ENCODE results near the gene PHLPP1. TPM values are rescaled to one million over a fixed set of nuclear protein-coding genes. Genes with fewer than 3 reads are reported as not detected.

Gene PHLPP1
- total and polyA plus RNA-seq, 2 donors: 3.2 to 4.5 TPM

- H3K4me3 ChIP-seq (ENCODE audit: low read length in 2 of 2): no peak overlapping the region
- H3K27ac ChIP-seq (ENCODE audit: low read depth in 1 of 2, low read length in 1 of 2): no peak overlapping the region
- WGBS: 97% methylated on average over 3 of the region's 3 CpGs
- peaks cover 0 to 11% of the 10 kb centered on the region in 2 donors for H3K4me1 ChIP-seq (ENCODE audit: control insufficient read depth in 2 of 2, insufficient read depth in 2 of 2, low read length in 2 of 2)
- no peaks in the 10 kb centered on the region for H3K36me3 ChIP-seq (ENCODE audit: control insufficient read depth in 2 of 2, insufficient read depth in 2 of 2, low read length in 1 of 2)
- H3K9me3 ChIP-seq (ENCODE audit: control insufficient read depth in 2 of 2, insufficient read depth in 1 of 2, low read length in 1 of 2): no peaks in the 10 kb centered on the region
- H3K27me3 ChIP-seq (ENCODE audit: control insufficient read depth in 2 of 2, insufficient read depth in 1 of 2, low read length in 1 of 2): no peaks in the 10 kb centered on the region
- DNase-seq (ENCODE audit: low read depth in 6 of 9, low spot score in 9 of 9): no peak
These were observed 96.9 kb downstream of the PHLPP1 start for GRCh38 chr18:62812242-62812641.

- H3K36me3 ChIP-seq (ENCODE audit: control insufficient read depth in 2 of 2, insufficient read depth in 2 of 2, low read length in 1 of 2): no peaks in the 10 kb centered on the region
- DNase-seq (ENCODE audit: low read depth in 6 of 9, low spot score in 9 of 9): no peak
- H3K27ac ChIP-seq (ENCODE audit: low read depth in 1 of 2, low read length in 1 of 2): peak overlapping the region in 1 of 2 donors; percentile 21
- no peak overlapping the region for H3K4me3 ChIP-seq (ENCODE audit: low read length in 2 of 2)
- H3K9me3 ChIP-seq (ENCODE audit: control insufficient read depth in 2 of 2, insufficient read depth in 1 of 2, low read length in 1 of 2): no peaks in the 10 kb centered on the region
- peaks cover 0 to 11% of the 10 kb centered on the region in 2 donors for H3K4me1 ChIP-seq (ENCODE audit: control insufficient read depth in 2 of 2, insufficient read depth in 2 of 2, low read length in 2 of 2)
- H3K27me3 ChIP-seq (ENCODE audit: control insufficient read depth in 2 of 2, insufficient read depth in 1 of 2, low read length in 1 of 2): no peaks in the 10 kb centered on the region
These were observed 97.5 kb downstream of the PHLPP1 start for GRCh38 chr18:62812876-62813275.

GRCh38 chr18:62814132-62814759, 98.9 kb downstream of the PHLPP1 start:
- no peaks in the 10 kb centered on the region for H3K36me3 ChIP-seq (ENCODE audit: control insufficient read depth in 2 of 2, insufficient read depth in 2 of 2, low read length in 1 of 2)
- no peaks in the 10 kb centered on the region for H3K27me3 ChIP-seq (ENCODE audit: control insufficient read depth in 2 of 2, insufficient read depth in 1 of 2, low read length in 1 of 2)
- H3K9me3 ChIP-seq (ENCODE audit: control insufficient read depth in 2 of 2, insufficient read depth in 1 of 2, low read length in 1 of 2): no peaks in the 10 kb centered on the region
- peaks cover 0 to 11% of the 10 kb centered on the region in 2 donors for H3K4me1 ChIP-seq (ENCODE audit: control insufficient read depth in 2 of 2, insufficient read depth in 2 of 2, low read length in 2 of 2)
- H3K4me3 ChIP-seq (ENCODE audit: low read length in 2 of 2): no peak overlapping the region
- DNase-seq (ENCODE audit: low read depth in 6 of 9, low spot score in 9 of 9): no peak
- H3K27ac ChIP-seq (ENCODE audit: low read depth in 1 of 2, low read length in 1 of 2): no peak overlapping the region
- WGBS: 92% methylated on average over 2 of the region's 2 CpGs

GRCh38 chr18:62825382-62825781, 110.0 kb downstream of the PHLPP1 start:
- Histone ChIP-seq H3K4me3 (ENCODE audit: low read length in 2 of 2) (no peak overlapping the region), H3K9me3 (ENCODE audit: control insufficient read depth in 2 of 2, insufficient read depth in 1 of 2, low read length in 1 of 2) (no peaks in the 10 kb centered on the region), H3K27ac (ENCODE audit: low read depth in 1 of 2, low read length in 1 of 2) (no peak overlapping the region), H3K27me3 (ENCODE audit: control insufficient read depth in 2 of 2, insufficient read depth in 1 of 2, low read length in 1 of 2) (no peaks in the 10 kb centered on the region), H3K4me1 (ENCODE audit: control insufficient read depth in 2 of 2, insufficient read depth in 2 of 2, low read length in 2 of 2) (no peaks in the 10 kb centered on the region), H3K36me3 (ENCODE audit: control insufficient read depth in 2 of 2, insufficient read depth in 2 of 2, low read length in 1 of 2) (no peaks in the 10 kb centered on the region)
- 93% methylated on average over 1 of the region's 1 CpG for WGBS
- DNase-seq (ENCODE audit: low read depth in 6 of 9, low spot score in 9 of 9): no peak

- DNase-seq (ENCODE audit: low read depth in 6 of 9, low spot score in 9 of 9): no peak
- Histone ChIP-seq H3K27ac (ENCODE audit: low read depth in 1 of 2, low read length in 1 of 2) (no peak overlapping the region), H3K27me3 (ENCODE audit: control insufficient read depth in 2 of 2, insufficient read depth in 1 of 2, low read length in 1 of 2) (no peaks in the 10 kb centered on the region), H3K4me3 (ENCODE audit: low read length in 2 of 2) (no peak overlapping the region), H3K9me3 (ENCODE audit: control insufficient read depth in 2 of 2, insufficient read depth in 1 of 2, low read length in 1 of 2) (no peaks in the 10 kb centered on the region), H3K4me1 (ENCODE audit: control insufficient read depth in 2 of 2, insufficient read depth in 2 of 2, low read length in 2 of 2) (no peaks in the 10 kb centered on the region), H3K36me3 (ENCODE audit: control insufficient read depth in 2 of 2, insufficient read depth in 2 of 2, low read length in 1 of 2) (no peaks in the 10 kb centered on the region)
These were observed 112.1 kb downstream of the PHLPP1 start for GRCh38 chr18:62827397-62827796.

- Histone ChIP-seq H3K4me1 (ENCODE audit: control insufficient read depth in 2 of 2, insufficient read depth in 2 of 2, low read length in 2 of 2) (no peaks in the 10 kb centered on the region), H3K27me3 (ENCODE audit: control insufficient read depth in 2 of 2, insufficient read depth in 1 of 2, low read length in 1 of 2) (no peaks in the 10 kb centered on the region), H3K27ac (ENCODE audit: low read depth in 1 of 2, low read length in 1 of 2) (no peak overlapping the region), H3K4me3 (ENCODE audit: low read length in 2 of 2) (no peak overlapping the region), H3K9me3 (ENCODE audit: control insufficient read depth in 2 of 2, insufficient read depth in 1 of 2, low read length in 1 of 2) (no peaks in the 10 kb centered on the region), H3K36me3 (ENCODE audit: control insufficient read depth in 2 of 2, insufficient read depth in 2 of 2, low read length in 1 of 2) (no peaks in the 10 kb centered on the region)
- no peak for DNase-seq (ENCODE audit: low read depth in 6 of 9, low spot score in 9 of 9)
- WGBS: 68% methylated on average over 3 of the region's 3 CpGs
These were observed 112.8 kb downstream of the PHLPP1 start for GRCh38 chr18:62828091-62828640.

- WGBS: 94% methylated on average over 1 of the region's 1 CpG
These were observed 113.5 kb downstream of the PHLPP1 start for GRCh38 chr18:62828852-62829251.

GRCh38 chr18:62829936-62830335, 114.6 kb downstream of the PHLPP1 start:
- Histone ChIP-seq H3K4me3 (ENCODE audit: low read length in 2 of 2) (no peak overlapping the region), H3K4me1 (ENCODE audit: control insufficient read depth in 2 of 2, insufficient read depth in 2 of 2, low read length in 2 of 2) (no peaks in the 10 kb centered on the region), H3K9me3 (ENCODE audit: control insufficient read depth in 2 of 2, insufficient read depth in 1 of 2, low read length in 1 of 2) (no peaks in the 10 kb centered on the region), H3K27me3 (ENCODE audit: control insufficient read depth in 2 of 2, insufficient read depth in 1 of 2, low read length in 1 of 2) (no peaks in the 10 kb centered on the region), H3K27ac (ENCODE audit: low read depth in 1 of 2, low read length in 1 of 2) (no peak overlapping the region), H3K36me3 (ENCODE audit: control insufficient read depth in 2 of 2, insufficient read depth in 2 of 2, low read length in 1 of 2) (no peaks in the 10 kb centered on the region)
- WGBS: 98% methylated on average over 7 of the region's 7 CpGs
- no peak for DNase-seq (ENCODE audit: low read depth in 6 of 9, low spot score in 9 of 9)

More at GRCh38 chr18:62828852-62829251, 113.5 kb downstream of the PHLPP1 start:
- H3K27ac ChIP-seq (ENCODE audit: low read depth in 1 of 2, low read length in 1 of 2): no peak overlapping the region
- H3K36me3 ChIP-seq (ENCODE audit: control insufficient read depth in 2 of 2, insufficient read depth in 2 of 2, low read length in 1 of 2): no peaks in the 10 kb centered on the region
- H3K27me3 ChIP-seq (ENCODE audit: control insufficient read depth in 2 of 2, insufficient read depth in 1 of 2, low read length in 1 of 2): no peaks in the 10 kb centered on the region
- H3K4me1 ChIP-seq (ENCODE audit: control insufficient read depth in 2 of 2, insufficient read depth in 2 of 2, low read length in 2 of 2): no peaks in the 10 kb centered on the region
- no peaks in the 10 kb centered on the region for H3K9me3 ChIP-seq (ENCODE audit: control insufficient read depth in 2 of 2, insufficient read depth in 1 of 2, low read length in 1 of 2)
- H3K4me3 ChIP-seq (ENCODE audit: low read length in 2 of 2): no peak overlapping the region
- no peak for DNase-seq (ENCODE audit: low read depth in 6 of 9, low spot score in 9 of 9)

- Histone ChIP-seq H3K4me1 (ENCODE audit: control insufficient read depth in 2 of 2, insufficient read depth in 2 of 2, low read length in 2 of 2) (no peaks in the 10 kb centered on the region), H3K4me3 (ENCODE audit: low read length in 2 of 2) (no peak overlapping the region), H3K27me3 (ENCODE audit: control insufficient read depth in 2 of 2, insufficient read depth in 1 of 2, low read length in 1 of 2) (no peaks in the 10 kb centered on the region), H3K36me3 (ENCODE audit: control insufficient read depth in 2 of 2, insufficient read depth in 2 of 2, low read length in 1 of 2) (no peaks in the 10 kb centered on the region), H3K27ac (ENCODE audit: low read depth in 1 of 2, low read length in 1 of 2) (no peak overlapping the region), H3K9me3 (ENCODE audit: control insufficient read depth in 2 of 2, insufficient read depth in 1 of 2, low read length in 1 of 2) (no peaks in the 10 kb centered on the region)
- DNase-seq (ENCODE audit: low read depth in 6 of 9, low spot score in 9 of 9): no peak
- WGBS: 61% methylated on average over 2 of the region's 2 CpGs
These were observed 116.9 kb downstream of the PHLPP1 start for GRCh38 chr18:62832282-62832681.
